B cell (primary cell): ENCODE results near the gene THOC7.

ENCODE experiments used
- EZH2 ChIP-seq: IDR thresholded peaks from 2 replicates; pipeline ENCODE4 v1.6.1; 2012; ENCODE audit warnings: borderline replicate concordance, low read depth, mild to moderate bottlenecking, moderate library complexity, low read length; ENCODE audit not compliant: insufficient read depth, poor library complexity, severe bottlenecking
- TF ChIP-seq, protein P1 (sequence below): fragments of 200-600 bp; IDR thresholded peaks from one replicate; pipeline ENCODE4 v1.8.0; 2022; ENCODE audit warnings: antibody characterized with exemption, mild to moderate bottlenecking

DNA sequence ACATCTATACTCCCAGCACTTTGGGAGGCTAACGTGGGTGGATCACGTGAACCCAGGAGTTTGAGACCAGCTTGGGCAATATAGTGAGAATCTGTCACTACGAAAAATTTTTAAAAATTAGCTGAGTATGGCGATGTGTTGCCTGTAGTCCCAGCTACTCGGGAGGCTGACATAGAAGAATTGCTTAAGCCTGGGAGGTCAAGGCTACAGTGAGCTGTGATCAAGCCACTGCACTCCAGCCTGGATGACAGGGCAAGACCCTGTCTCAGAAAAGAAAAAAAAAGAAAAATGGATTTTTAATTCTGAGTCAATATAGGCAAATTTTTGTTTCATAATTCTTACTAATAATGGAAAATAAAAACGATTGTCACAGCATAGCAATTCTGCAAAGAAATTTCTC, 31.2 kb downstream of the THOC7 start:
- TF ChIP-seq, protein P1, sequence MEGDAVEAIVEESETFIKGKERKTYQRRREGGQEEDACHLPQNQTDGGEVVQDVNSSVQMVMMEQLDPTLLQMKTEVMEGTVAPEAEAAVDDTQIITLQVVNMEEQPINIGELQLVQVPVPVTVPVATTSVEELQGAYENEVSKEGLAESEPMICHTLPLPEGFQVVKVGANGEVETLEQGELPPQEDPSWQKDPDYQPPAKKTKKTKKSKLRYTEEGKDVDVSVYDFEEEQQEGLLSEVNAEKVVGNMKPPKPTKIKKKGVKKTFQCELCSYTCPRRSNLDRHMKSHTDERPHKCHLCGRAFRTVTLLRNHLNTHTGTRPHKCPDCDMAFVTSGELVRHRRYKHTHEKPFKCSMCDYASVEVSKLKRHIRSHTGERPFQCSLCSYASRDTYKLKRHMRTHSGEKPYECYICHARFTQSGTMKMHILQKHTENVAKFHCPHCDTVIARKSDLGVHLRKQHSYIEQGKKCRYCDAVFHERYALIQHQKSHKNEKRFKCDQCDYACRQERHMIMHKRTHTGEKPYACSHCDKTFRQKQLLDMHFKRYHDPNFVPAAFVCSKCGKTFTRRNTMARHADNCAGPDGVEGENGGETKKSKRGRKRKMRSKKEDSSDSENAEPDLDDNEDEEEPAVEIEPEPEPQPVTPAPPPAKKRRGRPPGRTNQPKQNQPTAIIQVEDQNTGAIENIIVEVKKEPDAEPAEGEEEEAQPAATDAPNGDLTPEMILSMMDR: no peak
- TF ChIP-seq EZH2: no peak
